Esophagus mucosa (tissue), 1 donor: Measurements from ENCODE around the gene ATP7A. TPM values are rescaled to one million over a fixed set of nuclear protein-coding genes. Genes with fewer than 3 reads are reported as not detected.

Experiments used
- ATAC-seq: fragments of 200-7000 bp; cut with Tn5 transposase; one replicate; pipeline ENCODE4 v1.9.1; 2020
- total RNA-seq: library from RNA; stranded (reverse); gene quantifications from one replicate; pipeline ENCODE4 v1.2.4, GENCODE V29; 2023
- donor health status: DM: yes; HTN: yes; CAD: no.

ATP7A gene
- total RNA-seq, 1 donor from 2014 or later: 8.7 TPM

GRCh38 chrX:77945910-77946545 is 35.5 kb downstream of the ATP7A start:
- ATAC-seq: no peak

- no peak for ATAC-seq
Observed at GRCh38 chrX:77946571-77946970, 36.1 kb downstream of the ATP7A start.

GRCh38 chrX:77949840-77950239 is 39.3 kb downstream of the ATP7A start:
- ATAC-seq: no peak

GRCh38 chrX:77952173-77952572 is 41.7 kb downstream of the ATP7A start:
- ATAC-seq: no peak

- peak; percentile 15 for ATAC-seq
Observed at GRCh38 chrX:77953302-77953701, 42.8 kb downstream of the ATP7A start.

GRCh38 chrX:77953708-77954107 is 43.2 kb downstream of the ATP7A start:
- peak; percentile 59 for ATAC-seq

GRCh38 chrX:77960567-77960966 is 50.1 kb downstream of the ATP7A start:
- no peak for ATAC-seq

- ATAC-seq: no peak
Observed at GRCh38 chrX:77961063-77961462, 50.6 kb downstream of the ATP7A start.

- ATAC-seq: no peak
Observed at GRCh38 chrX:77962068-77962902, 51.8 kb downstream of the ATP7A start.

GRCh38 chrX:77966361-77966760 is 55.9 kb downstream of the ATP7A start:
- ATAC-seq: no peak

- no peak for ATAC-seq
Observed at GRCh38 chrX:77967631-77968030, 57.1 kb downstream of the ATP7A start.

GRCh38 chrX:77969538-77969937 is 59.0 kb downstream of the ATP7A start, which contains the start of gene PGAM4:
Gene PGAM4, minus strand, starts transcription at chrX:77969638. Its CDS starts 0 bp downstream, at chrX:77969638.
- no peak for ATAC-seq

GRCh38 chrX:77975755-77976154 is 65.3 kb downstream of the ATP7A start:
- peak; percentile 48 for ATAC-seq

GRCh38 chrX:77977095-77977494 is 66.6 kb downstream of the ATP7A start:
- ATAC-seq: peak; percentile 63

- no peak for ATAC-seq
Observed at GRCh38 chrX:77977518-77977917, 67.0 kb downstream of the ATP7A start.

- no peak for ATAC-seq
Observed at GRCh38 chrX:77979870-77980269, 69.4 kb downstream of the ATP7A start.

GRCh38 chrX:78011846-78012245 is 101.4 kb downstream of the ATP7A start:
- no peak for ATAC-seq

GRCh38 chrX:78019586-78020483 is 109.3 kb downstream of the ATP7A start:
- ATAC-seq: peak; percentile 75

- ATAC-seq: peak; percentile 76
Observed at GRCh38 chrX:78024349-78025059, 114.0 kb downstream of the ATP7A start.

GRCh38 chrX:78027798-78028197 is 117.3 kb downstream of the ATP7A start:
- no peak for ATAC-seq

GRCh38 chrX:78029663-78030062 is 119.2 kb downstream of the ATP7A start:
- peak; percentile 29 for ATAC-seq

GRCh38 chrX:78035061-78035460 is 124.6 kb downstream of the ATP7A start:
- ATAC-seq: no peak
